Measurements from ENCODE around the gene WDFY2.

DNA sequence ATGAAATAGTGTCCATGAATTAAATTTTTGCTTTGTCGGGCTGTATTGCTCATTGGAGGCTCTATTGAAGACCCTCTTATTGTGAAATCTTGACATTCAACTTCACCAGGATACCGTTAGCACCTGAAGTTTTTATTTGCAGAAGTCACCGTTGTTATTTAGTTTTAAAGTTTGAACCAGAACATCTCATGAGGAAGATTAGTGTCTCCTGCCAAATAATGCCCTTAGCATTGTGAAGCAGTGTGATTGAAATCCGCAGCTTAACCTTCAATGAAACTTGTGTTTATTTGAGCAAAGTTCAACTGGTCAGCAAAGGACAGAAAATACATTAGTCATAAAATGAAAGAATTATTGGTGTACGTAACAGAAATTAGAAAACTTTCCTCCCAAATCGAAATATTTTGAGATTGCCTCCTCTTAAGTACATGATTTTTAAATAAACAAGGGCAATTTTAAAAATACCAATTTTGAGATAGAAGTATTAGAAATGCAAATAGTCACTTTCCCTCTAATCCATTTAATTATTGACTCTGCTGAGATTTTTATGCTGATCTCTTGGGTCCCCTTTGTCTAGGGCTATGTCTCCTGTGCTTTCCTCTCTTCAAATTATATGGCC is 84.4 kb downstream of the WDFY2 start:
- TF ChIP-seq, protein P1, sequence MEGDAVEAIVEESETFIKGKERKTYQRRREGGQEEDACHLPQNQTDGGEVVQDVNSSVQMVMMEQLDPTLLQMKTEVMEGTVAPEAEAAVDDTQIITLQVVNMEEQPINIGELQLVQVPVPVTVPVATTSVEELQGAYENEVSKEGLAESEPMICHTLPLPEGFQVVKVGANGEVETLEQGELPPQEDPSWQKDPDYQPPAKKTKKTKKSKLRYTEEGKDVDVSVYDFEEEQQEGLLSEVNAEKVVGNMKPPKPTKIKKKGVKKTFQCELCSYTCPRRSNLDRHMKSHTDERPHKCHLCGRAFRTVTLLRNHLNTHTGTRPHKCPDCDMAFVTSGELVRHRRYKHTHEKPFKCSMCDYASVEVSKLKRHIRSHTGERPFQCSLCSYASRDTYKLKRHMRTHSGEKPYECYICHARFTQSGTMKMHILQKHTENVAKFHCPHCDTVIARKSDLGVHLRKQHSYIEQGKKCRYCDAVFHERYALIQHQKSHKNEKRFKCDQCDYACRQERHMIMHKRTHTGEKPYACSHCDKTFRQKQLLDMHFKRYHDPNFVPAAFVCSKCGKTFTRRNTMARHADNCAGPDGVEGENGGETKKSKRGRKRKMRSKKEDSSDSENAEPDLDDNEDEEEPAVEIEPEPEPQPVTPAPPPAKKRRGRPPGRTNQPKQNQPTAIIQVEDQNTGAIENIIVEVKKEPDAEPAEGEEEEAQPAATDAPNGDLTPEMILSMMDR (IDR thresholded peaks at IDR 0.05): no peak
- TF ChIP-seq POLR2A (IDR thresholded peaks at IDR 0.05): no peak
